SK-N-SH (cell line): ENCODE measurements around the gene ETV6.
"Not testable (repeated sequence)": the region's sequence is repeated elsewhere in the genome, so short reads cannot be mapped to it uniquely, and the experiment has no call there.

ENCODE experiments used
- RCOR1 ChIP-seq: fragments of 150-350 bp; IDR thresholded peaks from 2 replicates; pipeline ENCODE4 v1.6.1; 2017; ENCODE audit warnings: antibody characterized with exemption, low read length
- TF ChIP-seq, protein P1 (sequence below): IDR thresholded peaks from 2 replicates; pipeline ENCODE4; 2012

DNA sequence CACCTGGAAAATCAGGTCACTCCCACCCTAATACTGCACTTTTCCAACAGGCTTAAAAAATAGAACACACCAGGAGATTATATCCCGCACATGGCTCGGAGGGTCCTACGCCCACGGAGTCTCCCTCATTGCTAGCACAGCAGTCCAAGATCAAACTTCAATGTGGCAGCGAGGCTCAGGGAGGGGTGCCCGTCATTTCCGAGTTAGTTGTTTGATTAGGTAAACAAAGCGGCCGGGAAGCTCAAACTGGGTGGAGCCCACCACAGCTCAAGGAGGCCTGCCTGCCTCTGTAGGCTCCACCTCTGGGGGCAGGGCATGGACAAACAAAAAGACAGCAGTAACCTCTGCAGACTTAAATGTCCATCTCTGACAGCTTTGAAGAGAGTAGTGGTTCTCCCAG, 259.9 kb downstream of the ETV6 start:
- TF ChIP-seq RCOR1 = not testable (repeated sequence)
- TF ChIP-seq, protein P1, sequence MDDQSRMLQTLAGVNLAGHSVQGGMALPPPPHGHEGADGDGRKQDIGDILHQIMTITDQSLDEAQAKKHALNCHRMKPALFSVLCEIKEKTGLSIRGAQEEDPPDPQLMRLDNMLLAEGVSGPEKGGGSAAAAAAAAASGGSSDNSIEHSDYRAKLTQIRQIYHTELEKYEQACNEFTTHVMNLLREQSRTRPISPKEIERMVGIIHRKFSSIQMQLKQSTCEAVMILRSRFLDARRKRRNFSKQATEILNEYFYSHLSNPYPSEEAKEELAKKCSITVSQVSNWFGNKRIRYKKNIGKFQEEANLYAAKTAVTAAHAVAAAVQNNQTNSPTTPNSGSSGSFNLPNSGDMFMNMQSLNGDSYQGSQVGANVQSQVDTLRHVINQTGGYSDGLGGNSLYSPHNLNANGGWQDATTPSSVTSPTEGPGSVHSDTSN = not testable (repeated sequence)
